Coronary artery (tissue), 2 donors: ENCODE data around the gene SNX10.

Experiments
- DNase-seq: peaks from one replicate; pipeline ENCODE4 v3.0.0-alpha.2; 2017; ENCODE audit warnings: low spot score
- H3K27ac ChIP-seq, 2 donors: fragments of 200-600 bp; sonication (generic); one replicate each; pipeline ENCODE4 v1.5.1; 2016 to 2019
- H3K4me3 ChIP-seq: fragments of 200-600 bp; sonication (generic); 2 replicates; pipeline ENCODE4 v1.5.1; 2016; ENCODE audit warnings: mild to moderate bottlenecking, moderate library complexity
- TF ChIP-seq, protein P1 (sequence below): fragments of 200-600 bp; sonication (generic); IDR thresholded peaks from one replicate; pipeline ENCODE4 v1.5.1; 2019; ENCODE audit warnings: antibody characterized with exemption

Gene SNX10

DNA sequence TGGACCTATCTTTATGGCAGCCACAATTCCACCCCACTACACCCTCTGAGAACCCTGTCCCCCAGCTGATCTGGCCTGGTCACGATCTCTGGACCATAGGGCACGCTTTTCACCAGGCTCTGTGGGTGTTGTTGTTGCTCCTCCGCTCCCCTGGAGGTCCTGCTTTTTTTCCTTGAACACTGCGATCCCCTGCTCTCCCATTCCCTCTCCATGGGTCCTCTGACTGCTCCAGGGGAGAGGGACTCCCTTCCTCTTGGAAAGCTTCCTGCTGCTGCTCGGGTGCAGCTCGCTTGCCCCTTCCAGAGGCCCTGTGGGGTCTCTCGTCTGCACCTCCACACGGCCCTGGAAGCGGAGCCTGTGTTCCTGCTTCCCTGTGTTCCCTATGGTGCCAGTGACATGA lies 53.5 kb downstream of the SNX10 start:
- TF ChIP-seq, protein P1, sequence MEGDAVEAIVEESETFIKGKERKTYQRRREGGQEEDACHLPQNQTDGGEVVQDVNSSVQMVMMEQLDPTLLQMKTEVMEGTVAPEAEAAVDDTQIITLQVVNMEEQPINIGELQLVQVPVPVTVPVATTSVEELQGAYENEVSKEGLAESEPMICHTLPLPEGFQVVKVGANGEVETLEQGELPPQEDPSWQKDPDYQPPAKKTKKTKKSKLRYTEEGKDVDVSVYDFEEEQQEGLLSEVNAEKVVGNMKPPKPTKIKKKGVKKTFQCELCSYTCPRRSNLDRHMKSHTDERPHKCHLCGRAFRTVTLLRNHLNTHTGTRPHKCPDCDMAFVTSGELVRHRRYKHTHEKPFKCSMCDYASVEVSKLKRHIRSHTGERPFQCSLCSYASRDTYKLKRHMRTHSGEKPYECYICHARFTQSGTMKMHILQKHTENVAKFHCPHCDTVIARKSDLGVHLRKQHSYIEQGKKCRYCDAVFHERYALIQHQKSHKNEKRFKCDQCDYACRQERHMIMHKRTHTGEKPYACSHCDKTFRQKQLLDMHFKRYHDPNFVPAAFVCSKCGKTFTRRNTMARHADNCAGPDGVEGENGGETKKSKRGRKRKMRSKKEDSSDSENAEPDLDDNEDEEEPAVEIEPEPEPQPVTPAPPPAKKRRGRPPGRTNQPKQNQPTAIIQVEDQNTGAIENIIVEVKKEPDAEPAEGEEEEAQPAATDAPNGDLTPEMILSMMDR: no peak
- Histone ChIP-seq H3K4me3 (no peak overlapping the region), H3K27ac (no peak overlapping the region)
- no peak for DNase-seq

GRCh38 chr7:26345837-26346236 lies 54.2 kb downstream of the SNX10 start:
- no peak overlapping the region for H3K27ac ChIP-seq
- H3K4me3 ChIP-seq: no peak overlapping the region
- no peak for DNase-seq
- TF ChIP-seq, protein P1: no peak

DNA sequence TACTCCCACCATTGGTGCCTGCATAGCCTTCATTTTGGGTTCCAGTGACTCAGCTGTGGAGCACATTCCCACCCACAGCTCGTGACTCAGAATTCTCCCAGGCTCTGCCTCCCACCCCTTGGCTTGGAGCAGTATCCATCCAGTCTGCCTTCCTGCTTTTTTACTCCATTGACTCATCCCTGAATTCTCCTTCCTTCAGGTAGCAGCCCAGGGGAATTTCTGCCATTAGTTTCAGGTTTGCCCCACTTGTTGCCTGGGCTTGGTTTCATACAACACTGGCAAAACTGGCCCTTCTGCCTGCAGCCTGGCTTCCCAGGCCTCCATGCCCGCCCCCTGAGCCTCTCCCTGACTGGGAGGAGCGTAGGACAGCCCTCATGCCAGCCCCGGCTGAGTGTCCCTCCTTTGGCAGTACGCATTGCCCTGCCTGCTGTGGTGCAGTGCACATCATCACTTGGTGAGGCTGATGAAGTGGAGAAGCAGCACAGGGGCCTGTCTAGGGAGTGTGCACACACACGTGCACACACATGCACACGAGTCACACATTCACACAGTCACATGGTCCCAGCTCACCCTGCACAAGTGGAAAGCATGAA lies 55.0 kb downstream of the SNX10 start:
- no peak for DNase-seq
- TF ChIP-seq, protein P1: no peak
- H3K4me3 ChIP-seq: no peak overlapping the region
- H3K27ac ChIP-seq: no peak overlapping the region

DNA sequence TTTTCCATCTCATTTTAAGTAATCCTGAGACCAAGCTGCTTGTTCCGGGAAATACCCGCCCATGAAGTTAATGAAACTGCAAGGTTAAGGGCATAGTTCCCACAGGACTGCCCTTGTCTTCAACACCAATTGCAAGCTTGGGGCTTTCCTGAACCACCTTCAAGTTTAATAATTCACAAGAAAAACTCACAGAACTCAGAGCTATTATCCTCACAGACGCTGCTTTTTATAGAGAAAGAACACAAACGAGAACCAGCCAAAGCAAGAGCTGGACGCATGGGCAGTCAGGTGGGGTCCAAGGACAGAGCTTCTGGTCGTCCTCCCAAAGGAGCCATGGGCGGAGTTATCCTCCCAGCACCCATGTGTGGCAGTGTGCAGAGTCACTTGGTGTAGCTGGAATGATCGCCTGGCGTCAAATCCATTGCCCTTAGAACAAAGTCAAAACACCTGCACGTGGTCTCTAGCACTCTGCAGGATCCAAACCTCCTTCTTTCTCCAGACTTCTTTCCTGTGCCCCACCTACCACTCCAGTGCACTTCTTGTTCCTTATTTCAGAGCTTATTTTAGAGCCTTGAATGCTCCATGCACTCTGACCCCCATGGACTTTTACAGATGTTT lies 56.7 kb downstream of the SNX10 start:
- H3K4me3 ChIP-seq: no peak overlapping the region
- no peak overlapping the region for H3K27ac ChIP-seq
- no peak for DNase-seq
- TF ChIP-seq, protein P1: no peak

DNA sequence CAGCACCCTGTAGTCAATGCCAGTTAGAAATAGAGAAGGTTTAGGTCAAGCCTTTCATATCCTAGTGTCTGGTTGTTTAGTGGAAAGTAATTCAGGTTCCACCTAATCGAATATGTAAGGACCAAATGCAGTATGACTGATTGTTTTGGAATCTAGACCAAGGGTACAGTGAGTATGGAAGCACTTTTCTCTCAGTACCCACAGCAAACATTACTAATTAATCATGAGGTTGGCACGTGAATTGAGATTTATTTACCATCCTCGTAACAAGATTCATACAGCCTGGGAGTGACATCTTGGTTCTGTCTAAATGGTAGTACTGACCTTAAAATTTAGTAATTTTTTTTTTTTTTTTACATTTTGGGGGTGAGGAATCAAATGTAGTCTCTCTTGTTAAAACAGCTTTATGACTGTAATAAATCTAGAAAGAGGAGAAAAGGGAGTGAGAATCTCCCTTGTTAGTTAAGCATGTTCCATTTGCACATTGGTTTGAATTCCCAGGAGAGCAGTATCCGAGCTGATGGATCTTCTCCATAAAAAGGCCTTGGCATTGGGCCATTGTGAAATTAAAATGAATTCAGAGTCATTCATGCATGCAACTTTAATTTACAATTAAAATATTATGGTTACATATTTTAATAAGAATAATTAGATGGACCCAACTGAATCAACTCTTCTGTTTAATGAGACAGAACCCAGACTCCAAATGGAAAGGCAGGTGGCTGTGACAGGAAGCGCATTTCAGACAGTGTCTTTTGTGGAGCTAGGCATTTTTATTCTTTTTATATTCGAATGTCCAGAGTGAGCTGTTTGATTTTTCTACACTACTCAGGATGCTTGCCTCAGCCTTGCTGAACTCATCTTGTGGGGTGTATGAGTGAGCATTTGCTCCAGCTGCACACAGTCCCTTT lies 57.6 kb downstream of the SNX10 start:
- DNase-seq: no peak
- Histone ChIP-seq H3K4me3 (no peak overlapping the region), H3K27ac (no peak overlapping the region)
- TF ChIP-seq, protein P1: no peak

- TF ChIP-seq, protein P1: no peak
- Histone ChIP-seq H3K4me3 (no peak overlapping the region), H3K27ac (no peak overlapping the region)
- no peak for DNase-seq
Measured at GRCh38 chr7:26351171-26351570, 59.5 kb downstream of the SNX10 start.
